ENCODE measurements around the gene CERS6. TPM values are rescaled to one million over a fixed set of nuclear protein-coding genes. Genes with fewer than 3 reads are reported as not detected.
"Not testable (repeated sequence)": the region's sequence is repeated elsewhere in the genome, so short reads cannot be mapped to it uniquely, and the experiment has no call there.

CERS6 gene
- total RNA-seq, 1 donor from 2014 or later, result 25.7 TPM

GRCh38 chr2:168469281-168469988 lies 13.4 kb downstream of the CERS6 start:
- no peak for DNase-seq

- DNase-seq, result no peak
Observed at GRCh38 chr2:168470320-168471162, 14.5 kb downstream of the CERS6 start.

DNA sequence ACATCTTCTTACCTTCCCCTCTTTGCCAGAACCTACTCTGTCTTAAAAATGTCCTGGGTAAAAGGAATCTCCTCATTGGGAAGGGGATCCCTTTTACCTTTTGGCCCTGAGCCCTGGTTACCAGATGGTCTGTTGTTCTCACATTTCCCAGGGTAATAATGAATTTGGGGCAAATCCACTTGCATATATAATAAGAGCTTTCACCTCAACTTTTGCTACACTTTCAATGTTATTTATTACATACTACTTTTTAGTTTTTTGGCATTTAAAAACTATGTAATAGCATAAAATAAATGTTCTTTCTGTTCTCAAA lies 15.0 kb downstream of the CERS6 start:
- no peak for DNase-seq

- DNase-seq, result no peak
Observed at GRCh38 chr2:168475636-168476035, 19.6 kb downstream of the CERS6 start.

DNA sequence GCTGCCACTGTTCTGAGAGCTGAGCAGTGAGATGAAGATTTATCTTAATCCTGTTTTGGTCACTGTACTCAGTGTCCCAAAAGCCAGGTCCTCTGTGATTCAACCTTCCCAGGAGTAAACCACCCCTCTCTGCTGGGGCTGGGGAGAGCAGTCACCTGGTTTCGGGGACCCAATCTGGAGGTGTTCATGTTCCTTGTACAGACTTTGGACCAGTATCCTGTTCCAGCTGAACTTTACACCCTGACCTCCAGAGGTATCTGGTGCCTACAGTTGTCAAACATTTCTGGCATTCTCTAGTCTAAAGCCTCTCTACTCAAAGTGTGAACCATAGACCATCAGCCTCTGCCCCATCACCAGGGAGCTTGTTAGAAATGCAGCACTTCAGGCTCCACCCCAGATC lies 22.1 kb downstream of the CERS6 start:
- DNase-seq, result no peak

DNA sequence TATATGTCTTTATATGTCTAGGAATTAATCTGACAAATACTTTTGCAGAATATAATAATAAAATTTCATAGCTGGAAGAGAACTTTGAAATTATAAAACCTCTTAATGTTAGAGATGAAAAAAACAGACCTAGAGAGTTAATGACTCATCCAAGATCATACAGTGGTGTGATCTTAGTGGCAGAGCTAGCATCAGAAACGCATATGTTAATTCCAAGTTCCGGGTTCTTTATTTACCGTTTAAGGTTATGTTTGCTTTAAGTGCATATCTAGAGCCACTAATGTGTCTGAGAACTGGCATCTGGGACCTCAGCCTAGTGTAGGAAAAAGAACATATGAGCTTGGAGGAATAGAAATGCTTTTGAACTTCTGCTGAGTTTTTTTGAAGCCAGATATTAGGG lies 24.3 kb downstream of the CERS6 start:
- no peak for DNase-seq

GRCh38 chr2:168480825-168481585 lies 24.9 kb downstream of the CERS6 start:
- no peak for DNase-seq

DNA sequence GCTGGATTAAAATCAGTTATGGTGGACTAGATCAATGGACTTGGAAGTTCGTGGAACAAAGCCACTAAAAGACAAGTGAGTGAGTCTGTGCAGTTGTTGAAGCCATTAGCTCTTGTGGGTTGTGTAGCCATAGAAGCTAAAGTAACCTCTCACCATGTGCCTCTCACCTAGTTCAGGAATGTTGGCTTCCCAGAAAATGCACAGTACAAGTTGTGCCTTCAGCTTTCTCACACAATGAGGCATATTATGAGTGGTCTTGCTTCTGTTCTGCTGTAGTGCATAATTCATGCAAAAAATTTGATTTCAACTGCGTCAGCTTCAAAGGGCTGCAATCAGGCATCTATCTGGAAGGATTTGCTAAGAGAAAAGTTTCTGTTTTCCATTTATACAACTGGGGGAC lies 26.2 kb downstream of the CERS6 start:
- DNase-seq, result no peak

GRCh38 chr2:168482952-168483831 lies 27.1 kb downstream of the CERS6 start:
- no peak for DNase-seq

- no peak for DNase-seq
Observed at GRCh38 chr2:168486477-168486876, 30.4 kb downstream of the CERS6 start.

DNA sequence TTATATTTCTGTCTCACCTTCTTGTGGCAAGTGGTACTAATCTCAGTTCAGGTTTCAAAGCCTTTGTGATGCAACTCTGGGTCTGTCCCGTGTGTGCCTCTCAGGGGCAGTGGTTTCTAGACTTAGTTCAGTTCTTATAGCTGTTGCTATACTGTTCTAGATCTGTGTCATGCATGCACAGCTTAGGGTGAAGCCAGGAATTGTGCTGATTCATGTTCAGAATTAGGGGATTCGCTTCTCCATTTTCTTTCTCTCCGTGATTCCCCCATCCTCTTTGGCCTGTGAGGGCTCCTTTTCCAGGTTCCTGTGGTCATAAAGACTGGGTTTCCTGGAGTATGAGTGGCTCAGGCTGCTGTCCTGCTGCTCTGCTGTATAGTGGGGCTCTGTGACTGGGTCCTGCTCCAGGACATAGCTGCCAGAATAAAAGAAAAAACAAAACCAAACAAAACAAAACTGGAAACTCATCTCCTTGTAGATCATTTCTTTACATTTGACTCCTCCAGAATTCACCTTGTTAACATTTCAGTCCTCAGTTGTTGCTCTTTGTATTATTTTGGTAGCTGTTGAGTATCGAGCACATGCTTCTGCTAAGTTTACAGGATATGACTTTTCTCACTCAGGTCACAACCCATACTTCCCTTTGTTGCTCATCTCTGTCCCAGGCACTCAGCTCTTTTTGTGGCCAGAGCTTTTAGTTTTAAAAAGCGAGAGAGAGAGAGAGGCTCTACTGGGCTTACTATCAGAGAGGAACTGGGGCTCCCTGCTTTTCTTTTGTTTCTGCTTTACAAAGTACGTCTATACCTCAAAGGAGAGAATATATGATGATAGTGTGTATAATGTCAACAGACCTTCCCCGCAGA lies 34.2 kb downstream of the CERS6 start:
- peak; percentile 61 for DNase-seq

DNA sequence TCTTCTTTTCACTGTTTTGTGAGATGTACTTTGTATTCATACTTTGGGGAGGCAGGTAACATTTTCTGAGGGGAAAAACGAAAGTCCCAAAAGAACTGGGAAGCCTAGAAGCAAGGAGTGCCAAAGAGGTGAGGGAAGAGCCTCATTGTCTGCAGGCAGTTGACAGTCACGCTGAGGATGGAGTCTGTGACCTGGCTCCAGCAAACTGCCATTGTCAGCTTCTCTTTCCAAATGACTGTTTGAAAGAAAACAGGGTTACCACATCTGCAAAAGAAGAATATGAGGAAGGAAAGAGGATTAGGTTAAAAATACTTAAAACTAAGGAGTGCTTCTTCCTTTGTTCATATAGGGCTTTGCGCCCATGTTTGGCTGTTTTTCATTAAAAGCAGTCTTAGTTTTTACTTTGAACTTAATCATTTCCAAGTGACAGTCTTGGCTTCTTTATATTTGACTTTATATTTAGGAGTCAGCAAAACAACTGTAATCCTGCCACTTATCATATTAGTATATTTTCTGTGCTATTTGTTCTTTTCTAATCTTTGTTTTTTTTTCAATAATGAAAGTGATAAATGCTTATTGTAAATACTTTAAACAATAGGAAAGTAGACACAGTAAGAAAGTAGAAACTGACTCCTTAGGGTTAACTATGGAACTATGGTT lies 35.0 kb downstream of the CERS6 start:
- peak; percentile 6 for DNase-seq

GRCh38 chr2:168491728-168492127 lies 35.7 kb downstream of the CERS6 start:
- DNase-seq, result not testable (repeated sequence)

GRCh38 chr2:168493219-168493618 lies 37.1 kb downstream of the CERS6 start:
- not testable (repeated sequence) for DNase-seq

DNA sequence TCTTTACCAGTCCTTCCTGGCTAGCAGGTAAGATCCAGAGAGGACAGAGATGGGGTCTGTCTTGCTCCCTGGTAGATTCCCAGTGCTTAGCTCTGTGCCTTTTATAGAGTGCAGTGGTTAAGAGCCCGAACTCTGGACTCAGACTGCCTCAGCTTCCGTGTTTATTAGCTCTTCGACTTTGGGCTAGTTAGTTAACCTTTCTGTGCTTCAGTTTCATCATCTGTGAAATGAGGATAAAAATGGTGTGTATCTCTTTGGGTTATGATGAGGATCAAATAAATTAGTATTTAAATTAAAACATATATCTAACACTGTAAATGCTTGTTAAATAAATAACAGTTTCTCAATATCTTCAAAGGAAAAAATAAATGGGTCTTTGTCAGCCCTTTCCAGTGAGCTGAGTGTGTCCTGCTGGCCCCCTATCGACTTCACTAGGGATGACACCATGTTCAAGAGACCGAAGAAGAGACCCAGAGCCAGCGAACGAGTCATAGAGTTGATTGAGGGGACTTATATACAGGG lies 38.2 kb downstream of the CERS6 start:
- DNase-seq, result peak; percentile 15

DNA sequence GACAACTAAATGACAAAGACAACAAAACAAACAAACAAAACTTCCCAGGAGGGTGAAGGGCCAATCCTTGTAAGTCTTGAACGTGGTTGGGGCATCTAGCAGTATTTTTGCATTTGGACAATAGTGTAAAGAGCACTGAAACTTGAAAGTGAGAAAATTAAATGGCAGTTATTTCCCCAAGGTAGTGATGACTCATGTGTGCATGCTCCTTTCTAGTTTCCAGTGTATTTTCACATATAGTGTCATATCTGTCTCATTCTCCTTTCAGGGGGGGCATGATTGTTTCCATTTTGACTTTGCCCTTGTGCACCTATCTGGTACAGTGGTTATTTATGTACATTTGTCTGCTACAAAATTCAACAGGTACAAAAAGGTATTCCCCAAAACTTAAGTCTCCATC lies 39.5 kb downstream of the CERS6 start:
- DNase-seq, result no peak

- DNase-seq, result no peak
Observed at GRCh38 chr2:168496906-168497305, 40.8 kb downstream of the CERS6 start.

- no peak for DNase-seq
Observed at GRCh38 chr2:168499500-168499899, 43.4 kb downstream of the CERS6 start.

GRCh38 chr2:168500516-168500915 lies 44.4 kb downstream of the CERS6 start:
- no peak for DNase-seq

DNA sequence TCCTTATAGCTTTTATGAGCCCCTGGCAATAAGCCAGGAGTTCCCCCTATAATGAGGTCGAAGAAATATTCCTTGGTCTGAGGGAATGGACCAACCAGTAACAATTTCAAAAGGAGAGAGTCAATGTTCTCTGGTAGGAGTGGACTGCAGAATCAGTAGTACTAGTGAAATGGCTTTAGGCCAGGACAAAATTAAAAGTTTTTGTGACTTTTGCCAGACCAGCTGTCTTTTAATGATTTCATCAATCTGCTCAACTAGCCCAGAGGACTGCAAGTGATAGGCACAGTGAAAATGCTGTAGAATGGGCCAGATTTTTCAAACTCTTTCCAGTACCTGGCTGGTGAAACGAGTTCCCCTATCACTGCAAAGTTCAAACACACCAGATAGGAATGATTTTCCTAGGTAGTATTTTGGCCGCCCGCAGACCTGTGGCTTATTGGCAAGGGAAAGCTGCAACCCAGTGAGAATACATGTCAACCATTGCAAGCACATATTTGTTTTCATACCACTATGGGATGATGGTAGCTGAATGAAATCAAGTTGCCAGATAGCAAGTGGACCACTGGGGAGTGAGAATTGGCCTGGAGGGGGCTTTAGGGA lies 45.5 kb downstream of the CERS6 start:
- no peak for DNase-seq

Measured in dermis blood vessel endothelial cell (primary cell).